ENCODE measurements around the gene PTPRA.

Gene PTPRA

GRCh38 chr20:2991532-2991931 is 118.3 kb downstream of the PTPRA start:
- no peak overlapping the region for H3K4me3 ChIP-seq (ENCODE audit: low read depth, low read length)
- no peak for TF ChIP-seq CTCF (IDR thresholded peaks at IDR 0.05; ENCODE audit: low read depth, low read length)
- DNase-seq (ENCODE audit: low read depth, low spot score) = no peak
- in situ Hi-C loops (cut with HindIII; ENCODE audit: low sequenced_read_pairs) = no loop called here

- H3K4me3 ChIP-seq (ENCODE audit: low read depth, low read length) = no peak overlapping the region
- in situ Hi-C loops (cut with HindIII; ENCODE audit: low sequenced_read_pairs) = no loop called here
- no peak for DNase-seq (ENCODE audit: low read depth, low spot score)
- no peak for TF ChIP-seq CTCF (IDR thresholded peaks at IDR 0.05; ENCODE audit: low read depth, low read length)
These were observed 120.0 kb downstream of the PTPRA start for GRCh38 chr20:2993250-2993649.

GRCh38 chr20:2995796-2996195 is 122.5 kb downstream of the PTPRA start:
- no peak for DNase-seq (ENCODE audit: low read depth, low spot score)
- H3K4me3 ChIP-seq (ENCODE audit: low read depth, low read length) = no peak overlapping the region
- in situ Hi-C loops (cut with HindIII; ENCODE audit: low sequenced_read_pairs) = no loop called here
- no peak for TF ChIP-seq CTCF (IDR thresholded peaks at IDR 0.05; ENCODE audit: low read depth, low read length)

GRCh38 chr20:2998728-2999127 is 125.4 kb downstream of the PTPRA start:
- in situ Hi-C loops (cut with HindIII; ENCODE audit: low sequenced_read_pairs) = no loop called here
- DNase-seq (ENCODE audit: low read depth, low spot score) = no peak
- H3K4me3 ChIP-seq (ENCODE audit: low read depth, low read length) = no peak overlapping the region
- no peak for TF ChIP-seq CTCF (IDR thresholded peaks at IDR 0.05; ENCODE audit: low read depth, low read length)

GRCh38 chr20:3000852-3001523 is 127.7 kb downstream of the PTPRA start:
- H3K4me3 ChIP-seq (ENCODE audit: low read depth, low read length) = no peak overlapping the region
- peak; percentile 38 for TF ChIP-seq CTCF (IDR thresholded peaks at IDR 0.05; ENCODE audit: low read depth, low read length)
- in situ Hi-C loops (cut with HindIII; ENCODE audit: low sequenced_read_pairs) = no loop called here
- peak; percentile 74 for DNase-seq (ENCODE audit: low read depth, low spot score)

- in situ Hi-C loops (cut with HindIII; ENCODE audit: low sequenced_read_pairs) = no loop called here
- no peak for DNase-seq (ENCODE audit: low read depth, low spot score)
- H3K4me3 ChIP-seq (ENCODE audit: low read depth, low read length) = no peak overlapping the region
- no peak for TF ChIP-seq CTCF (IDR thresholded peaks at IDR 0.05; ENCODE audit: low read depth, low read length)
These were observed 130.1 kb downstream of the PTPRA start for GRCh38 chr20:3003416-3003815.

All from astrocyte of the spinal cord (primary cell).